OCI-LY3 (cell line): ENCODE measurements around the gene EHD2.

Experiments
- H2AFZ ChIP-seq: fragments of 200-600, 300-600 bp; shearing (Covaris generic); 2 replicates; pipeline ENCODE4 v1.6.0; 2014; ENCODE audit warnings: antibody characterized with exemption, low read depth, low read length
- H3K27ac ChIP-seq: fragments of 200-600, 300-600 bp; sonication (generic); 2 replicates; pipeline ENCODE4 v1.5.1; 2014; ENCODE audit warnings: mild to moderate bottlenecking, low read length, moderate library complexity, mixed read lengths
- H3K27me3 ChIP-seq: fragments of 200-600, 300-600 bp; sonication (generic); 2 replicates; pipeline ENCODE4 v1.6.1; 2014; ENCODE audit warnings: low read depth, low read length, mixed read lengths
- H3K36me3 ChIP-seq: fragments of 200-600, 300-600 bp; sonication (generic); replicated peaks from 2 replicates; pipeline ENCODE3; 2014; ENCODE audit warnings: low read depth, low read length, mixed read lengths
- H3K4me1 ChIP-seq: fragments of 300-600, 200-600 bp; sonication (generic); 2 replicates; pipeline ENCODE4 v1.6.1; 2014; ENCODE audit warnings: low read length, mixed read lengths
- H3K4me2 ChIP-seq: fragments of 200-600, 300-600 bp; sonication (generic); 2 replicates; pipeline ENCODE4 v1.6.1; 2014; ENCODE audit warnings: low read length, mixed read lengths
- H3K4me3 ChIP-seq: fragments of 300-600, 200-600 bp; sonication (generic); 2 replicates; pipeline ENCODE4 v1.5.1; 2014; ENCODE audit warnings: antibody characterized with exemption, mild to moderate bottlenecking, low read length, moderate library complexity
- H3K79me2 ChIP-seq: fragments of 300-600, 200-600 bp; shearing (Covaris generic); 2 replicates; pipeline ENCODE4 v1.6.1; 2014; ENCODE audit warnings: mild to moderate bottlenecking, low read length, mixed read lengths
- H3K9ac ChIP-seq: fragments of 300-600, 200-600 bp; shearing (Covaris generic); 2 replicates; pipeline ENCODE4 v1.6.0; 2014; ENCODE audit warnings: mild to moderate bottlenecking, low read length, moderate library complexity
- H3K9me3 ChIP-seq: fragments of 200-600, 300-600 bp; shearing (Covaris generic); 2 replicates; pipeline ENCODE4 v1.6.1; 2014; ENCODE audit warnings: low read length, mixed read lengths; ENCODE audit not compliant: insufficient read depth
- H4K20me1 ChIP-seq: fragments of 200-600, 300-600 bp; sonication (generic); 2 replicates; pipeline ENCODE4 v1.6.1; 2016; ENCODE audit warnings: low read length, mixed read lengths; ENCODE audit not compliant: insufficient read depth
- CTCF ChIP-seq: fragments of 200-600, 300-600 bp; sonication (generic); IDR thresholded peaks from 2 replicates; pipeline ENCODE4 v1.5.1; 2014; ENCODE audit warnings: antibody characterized with exemption, low read length, low read depth
- EZH2phosphoT487 ChIP-seq: fragments of 200-600 bp; shearing (Covaris generic); IDR thresholded peaks from 2 replicates; pipeline ENCODE4 v1.6.1; 2018; ENCODE audit warnings: antibody characterized with exemption, mixed run types, low read depth

EHD2 gene

DNA sequence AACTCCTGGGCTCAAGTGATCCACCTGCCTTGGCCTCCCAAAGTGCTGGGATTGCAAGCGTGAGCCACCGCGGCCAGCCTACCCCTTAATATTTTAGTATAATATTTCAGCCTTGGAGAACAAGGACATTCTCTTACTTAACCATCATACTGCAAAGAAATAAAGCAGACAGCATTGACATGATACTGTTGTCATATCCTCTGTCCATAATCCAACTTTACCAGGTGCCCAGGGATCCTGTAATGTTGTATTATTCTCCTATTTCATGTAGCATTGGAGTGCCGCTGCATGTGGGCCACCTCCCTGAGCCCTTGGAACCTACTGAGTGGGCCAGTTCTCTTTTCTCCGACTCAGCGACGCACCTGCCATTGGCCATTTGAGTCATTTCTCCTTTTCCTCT lies 21.4 kb upstream of the EHD2 start:
- H3K4me2 ChIP-seq, result no peak overlapping the region
- H2AFZ ChIP-seq, result no peak overlapping the region
- no peaks in the 10 kb centered on the region for H3K27me3 ChIP-seq
- H3K27ac ChIP-seq, result no peak overlapping the region
- H3K36me3 ChIP-seq, result peaks cover 6% of the 10 kb centered on the region
- no peaks in the 10 kb centered on the region; the same call in 1 of the 2 replicates for H4K20me1 ChIP-seq
- H3K79me2 ChIP-seq, result no peaks in the 10 kb centered on the region
- H3K9ac ChIP-seq, result no peak overlapping the region
- TF ChIP-seq EZH2phosphoT487 (no peak), CTCF (no peak)
- peaks cover 12% of the 10 kb centered on the region for H3K4me1 ChIP-seq
- no peak overlapping the region for H3K4me3 ChIP-seq
- no peaks in the 10 kb centered on the region for H3K9me3 ChIP-seq

GRCh38 chr19:47693489-47693888 lies 19.7 kb upstream of the EHD2 start:
- no peak overlapping the region for H3K4me3 ChIP-seq
- no peaks in the 10 kb centered on the region for H3K79me2 ChIP-seq
- H2AFZ ChIP-seq, result no peak overlapping the region
- peaks cover 6% of the 10 kb centered on the region for H3K36me3 ChIP-seq
- H3K27me3 ChIP-seq, result no peaks in the 10 kb centered on the region
- H3K27ac ChIP-seq, result no peak overlapping the region
- no peak overlapping the region for H3K9ac ChIP-seq
- H4K20me1 ChIP-seq, result no peaks in the 10 kb centered on the region
- peaks cover 3% of the 10 kb centered on the region; the same call in 1 of the 2 replicates for H3K4me1 ChIP-seq
- no peaks in the 10 kb centered on the region for H3K9me3 ChIP-seq
- no peak for TF ChIP-seq CTCF
- TF ChIP-seq EZH2phosphoT487, result no peak
- no peak overlapping the region for H3K4me2 ChIP-seq

DNA sequence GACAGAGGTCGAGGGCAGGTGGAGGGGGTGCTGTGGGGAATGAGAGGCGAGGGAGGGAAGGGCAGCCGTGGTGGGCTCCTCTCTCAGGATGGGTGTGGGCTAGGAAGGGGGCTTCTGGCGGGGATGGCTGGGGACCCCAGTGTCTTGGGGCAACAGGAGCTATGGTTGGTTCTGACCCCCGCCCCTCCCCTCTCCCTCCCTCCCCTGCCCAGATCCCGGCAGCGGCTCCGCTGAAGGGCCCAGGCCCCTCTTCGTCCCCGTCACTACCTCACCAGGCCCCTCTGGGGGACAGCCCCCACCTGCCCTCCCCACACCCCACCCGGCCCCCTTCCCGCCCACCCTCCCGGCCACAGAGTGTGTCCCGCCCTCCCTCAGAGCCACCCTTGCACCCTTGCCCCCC lies 19.3 kb upstream of the EHD2 start:
- Histone ChIP-seq H4K20me1 (no peaks in the 10 kb centered on the region), H3K4me2 (no peak overlapping the region), H3K9me3 (no peaks in the 10 kb centered on the region), H3K79me2 (no peaks in the 10 kb centered on the region), H2AFZ (no peak overlapping the region), H3K4me1 (peaks cover 3% of the 10 kb centered on the region; the same call in 1 of the 2 replicates), H3K27me3 (no peaks in the 10 kb centered on the region), H3K36me3 (peaks cover 6% of the 10 kb centered on the region), H3K9ac (no peak overlapping the region), H3K4me3 (no peak overlapping the region), H3K27ac (no peak overlapping the region)
- TF ChIP-seq CTCF (no peak), EZH2phosphoT487 (no peak)

DNA sequence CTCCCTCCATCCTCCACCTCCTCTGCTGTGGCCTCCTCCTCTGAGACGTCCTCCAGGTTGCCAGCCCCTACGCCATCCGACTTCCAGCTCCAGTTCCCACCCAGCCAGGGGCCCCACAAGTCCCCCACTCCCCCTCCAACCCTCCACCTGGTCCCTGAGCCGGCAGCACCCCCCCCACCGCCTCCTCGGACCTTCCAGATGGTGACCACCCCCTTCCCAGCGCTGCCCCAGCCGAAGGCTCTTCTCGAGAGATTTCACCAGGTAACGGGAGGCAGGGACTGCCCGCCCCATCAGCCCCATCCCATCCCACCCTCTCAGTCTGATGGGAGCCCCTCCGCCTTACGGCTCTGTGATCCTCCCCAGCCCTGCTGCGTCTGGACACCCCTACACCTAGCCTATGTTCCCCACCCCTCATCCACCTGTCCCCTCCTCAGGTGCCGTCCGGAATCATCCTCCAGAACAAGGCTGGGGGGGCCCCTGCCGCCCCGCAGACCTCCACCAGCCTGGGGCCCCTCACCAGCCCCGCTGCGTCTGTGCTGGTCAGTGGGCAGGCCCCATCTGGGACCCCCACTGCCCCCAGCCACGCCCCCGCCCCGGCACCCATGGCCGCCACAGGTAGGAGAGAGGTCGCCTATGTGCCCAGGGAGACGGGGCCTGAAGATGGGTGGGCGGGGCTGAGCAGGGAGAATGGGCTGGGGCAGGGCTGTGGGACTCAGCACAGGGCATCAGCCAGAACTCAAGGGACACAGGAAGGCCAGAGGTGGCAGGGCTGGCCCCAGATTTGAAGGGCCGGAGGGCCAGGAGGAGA lies 18.6 kb upstream of the EHD2 start:
- Histone ChIP-seq H2AFZ (no peak overlapping the region), H3K4me1 (peaks cover 3% of the 10 kb centered on the region; the same call in 1 of the 2 replicates), H3K27ac (no peak overlapping the region), H4K20me1 (no peaks in the 10 kb centered on the region), H3K27me3 (no peaks in the 10 kb centered on the region), H3K4me3 (no peak overlapping the region), H3K4me2 (no peak overlapping the region), H3K36me3 (peaks cover 6% of the 10 kb centered on the region), H3K9me3 (no peaks in the 10 kb centered on the region), H3K9ac (no peak overlapping the region), H3K79me2 (no peaks in the 10 kb centered on the region)
- no peak for TF ChIP-seq EZH2phosphoT487
- TF ChIP-seq CTCF, result no peak
